Measurements from ENCODE around the gene ENTPD1.

The ENTPD1 gene

GRCh38 chr10:95784279-95784913 lies 28.4 kb downstream of the ENTPD1 start:
- no peak for TF ChIP-seq CTCF (conservative IDR thresholded peaks at IDR 0.05; ENCODE audit: low read depth, low read length)
- no peak for DNase-seq (ENCODE audit: low read depth)

GRCh38 chr10:95785317-95785716 lies 29.4 kb downstream of the ENTPD1 start:
- no peak for DNase-seq (ENCODE audit: low read depth)
- H3K4me3 ChIP-seq (ENCODE audit: low read length): no peak overlapping the region
- TF ChIP-seq CTCF (conservative IDR thresholded peaks at IDR 0.05; ENCODE audit: low read depth, low read length): no peak

More at GRCh38 chr10:95784279-95784913, 28.4 kb downstream of the ENTPD1 start:
- H3K4me3 ChIP-seq (ENCODE audit: low read length): no peak overlapping the region

- DNase-seq (ENCODE audit: low read depth): no peak
- H3K4me3 ChIP-seq (ENCODE audit: low read length): no peak overlapping the region
- TF ChIP-seq CTCF (conservative IDR thresholded peaks at IDR 0.05; ENCODE audit: low read depth, low read length): no peak
Measured at GRCh38 chr10:95785942-95786669, 30.1 kb downstream of the ENTPD1 start.

- DNase-seq (ENCODE audit: low read depth): no peak
- no peak for TF ChIP-seq CTCF (conservative IDR thresholded peaks at IDR 0.05; ENCODE audit: low read depth, low read length)
- H3K4me3 ChIP-seq (ENCODE audit: low read length): no peak overlapping the region
Measured at GRCh38 chr10:95787447-95787846, 31.5 kb downstream of the ENTPD1 start.

GRCh38 chr10:95788830-95789229 lies 32.9 kb downstream of the ENTPD1 start:
- DNase-seq (ENCODE audit: low read depth): no peak
- no peak for TF ChIP-seq CTCF (conservative IDR thresholded peaks at IDR 0.05; ENCODE audit: low read depth, low read length)
- no peak overlapping the region for H3K4me3 ChIP-seq (ENCODE audit: low read length)

GRCh38 chr10:95789902-95790301 lies 33.9 kb downstream of the ENTPD1 start:
- H3K4me3 ChIP-seq (ENCODE audit: low read length): no peak overlapping the region
- DNase-seq (ENCODE audit: low read depth): no peak
- no peak for TF ChIP-seq CTCF (conservative IDR thresholded peaks at IDR 0.05; ENCODE audit: low read depth, low read length)

GRCh38 chr10:95790982-95791381 lies 35.0 kb downstream of the ENTPD1 start:
- no peak overlapping the region for H3K4me3 ChIP-seq (ENCODE audit: low read length)
- DNase-seq (ENCODE audit: low read depth): no peak

More at GRCh38 chr10:95790982-95791381, 35.0 kb downstream of the ENTPD1 start:
- no peak for TF ChIP-seq CTCF (conservative IDR thresholded peaks at IDR 0.05; ENCODE audit: low read depth, low read length)
